ENCODE results near the gene HELZ2. TPM values are rescaled to one million over a fixed set of nuclear protein-coding genes. Genes with fewer than 3 reads are reported as not detected.

The HELZ2 gene
- 5.5 and 7.6 TPM in 2 replicates for polyA plus RNA-seq (2012; rRNA removed)
- polyA plus RNA-seq (2012; cell fraction: cytosol; rRNA removed): 1.8 and 3.5 TPM in 2 replicates
- 10.9 and 12.8 TPM in 2 replicates for polyA plus RNA-seq (2012; cell fraction: nucleus; rRNA removed)

GRCh38 chr20:63574156-63574828 lies at the start of gene HELZ2:
Gene HELZ2 (minus strand): TSS chr20:63574239. CDS start chr20:63572385, 1,854 bp downstream.
- CTCF ChIA-PET: interaction anchor here (0.7 to 1.3 kb wide), 2 partner anchors 201 to 265 kb away, joined by 3 to 4 read pairs; no protein-coding TSS in a partner anchor
- Histone ChIP-seq H3K4me3 (ENCODE audit: low read depth in 2 of 2, low read length in 1 of 2) (peak within 1 kb of the TSS; percentile 79 to 80), H2AFZ (ENCODE audit: low read depth) (peak within 1 kb of the TSS; percentile 84), H3F3A (replicated peaks; ENCODE audit: insufficient read depth) (no peaks in the 10 kb centered on the region), H3K27me3 (ENCODE audit: insufficient read depth) (no peaks in the 10 kb centered on the region), H3K9me3 (no peaks in the 10 kb centered on the region), H3K9me2 (no peaks in the 10 kb centered on the region), H3K9ac (peak within 1 kb of the TSS; percentile 73), H4K20me1 (ENCODE audit: insufficient read depth) (no peaks in the 10 kb centered on the region), H3K4me2 (peak within 1 kb of the TSS; percentile 95), H3K27ac (ENCODE audit: low read depth in 2 of 2, low read length in 1 of 2) (peak within 1 kb of the TSS in 1 of 2 experiments; percentile 71; a peak in 1 of 4 replicates), H3K36me3 (replicated peaks in 1 of 2; ENCODE audit: control insufficient read depth in 1 of 2, insufficient read depth in 2 of 2, low read length in 1 of 2) (peaks cover 0 to 6% of the 10 kb centered on the region in 2 experiments), H3K79me2 (ENCODE audit: insufficient read depth) (peaks cover 8% of the 10 kb centered on the region; the same call in 1 of the 2 replicates), H3K4me1 (ENCODE audit: control insufficient read depth in 1 of 2, insufficient read depth in 2 of 2, low read depth in 1 of 2, low read length in 1 of 2) (peaks cover 3 to 28% of the 10 kb centered on the region in 2 experiments; a peak in 2 of 4 replicates)
- peak; percentile 90 for DNase-seq
- TF ChIP-seq SIN3A (IDR thresholded peaks at IDR 0.05; ENCODE audit: borderline replicate concordance, low read depth, low read length): no peak
- 0 out of 2 replicates have a peak, but pooled peaks have one; percentile 27 for TF ChIP-seq GABPA (IDR thresholded peaks at IDR 0.05; ENCODE audit: low read depth)
- peak; percentile 52 for TF ChIP-seq POLR2AphosphoS5 (IDR thresholded peaks at IDR 0.05; ENCODE audit: low read depth, low read length)
- TF ChIP-seq YY1 (IDR thresholded peaks at IDR 0.05; ENCODE audit: low read depth): no peak
- peak; percentile 51 for TF ChIP-seq TAF1 (IDR thresholded peaks at IDR 0.05; ENCODE audit: borderline replicate concordance, low read depth, low read length)
- TF ChIP-seq EZH2phosphoT487 (IDR thresholded peaks at IDR 0.05; ENCODE audit: borderline replicate concordance, low read depth): no peak
- TF ChIP-seq NRF1 (IDR thresholded peaks at IDR 0.05; ENCODE audit: low read depth, low read length): 0 out of 2 replicates have a peak, but pooled peaks have one; percentile 4
- WGBS (ENCODE audit: low lambda C conversion rate): 15% methylated on average over 13 of the region's 40 CpGs
- POLR2A ChIA-PET: interaction anchor here (0.8 to 1.0 kb wide), 3 partner anchors 25 to 53 kb away, joined by 3 read pairs; partner anchors contain the start of gene GMEB2

- no peak overlapping the region for H3K9ac ChIP-seq
- no peaks in the 10 kb centered on the region for H4K20me1 ChIP-seq (ENCODE audit: insufficient read depth)
- no peak overlapping the region for H3K27ac ChIP-seq (ENCODE audit: low read depth in 2 of 2, low read length in 1 of 2)
- no peaks in the 10 kb centered on the region for H3K9me2 ChIP-seq
- DNase-seq: no peak
- no peak overlapping the region for H3K4me3 ChIP-seq (ENCODE audit: low read depth in 2 of 2, low read length in 1 of 2)
- ChIA-PET POLR2A (no interaction called here), CTCF (no interaction called here)
- H3K79me2 ChIP-seq (ENCODE audit: insufficient read depth): peaks cover 65% of the 10 kb centered on the region
- H2AFZ ChIP-seq (ENCODE audit: low read depth): no peak overlapping the region
- H3K4me2 ChIP-seq: no peak overlapping the region
- H3F3A ChIP-seq (replicated peaks; ENCODE audit: insufficient read depth): no peaks in the 10 kb centered on the region
- H3K36me3 ChIP-seq (replicated peaks in 1 of 2; ENCODE audit: control insufficient read depth in 1 of 2, insufficient read depth in 2 of 2, low read length in 1 of 2): peaks cover 0 to 12% of the 10 kb centered on the region in 2 experiments
- no peak for TF ChIP-seq NFIC (IDR thresholded peaks at IDR 0.05; ENCODE audit: borderline replicate concordance)
- 96% methylated on average over 14 of the region's 14 CpGs for WGBS (ENCODE audit: low lambda C conversion rate)
- no peaks in the 10 kb centered on the region for H3K9me3 ChIP-seq
- no peaks in the 10 kb centered on the region for H3K27me3 ChIP-seq (ENCODE audit: insufficient read depth)
- peaks cover 0 to 6% of the 10 kb centered on the region in 2 experiments; a peak in 2 of 4 replicates for H3K4me1 ChIP-seq (ENCODE audit: control insufficient read depth in 1 of 2, insufficient read depth in 2 of 2, low read depth in 1 of 2, low read length in 1 of 2)
Measured at GRCh38 chr20:63622732-63623131, 48.7 kb upstream of the HELZ2 start.

- H3K4me1 ChIP-seq (ENCODE audit: control insufficient read depth in 1 of 2, insufficient read depth in 2 of 2, low read depth in 1 of 2, low read length in 1 of 2): peaks cover 0 to 6% of the 10 kb centered on the region in 2 experiments; a peak in 1 of 4 replicates
- H2AFZ ChIP-seq (ENCODE audit: low read depth): no peak overlapping the region
- TF ChIP-seq NFIC (IDR thresholded peaks at IDR 0.05; ENCODE audit: borderline replicate concordance) (no peak), RXRA (IDR thresholded peaks at IDR 0.05; ENCODE audit: borderline replicate concordance, low read depth) (no peak), RFX5 (IDR thresholded peaks at IDR 0.05; ENCODE audit: low read length) (no peak), SMC3 (IDR thresholded peaks at IDR 0.05; ENCODE audit: low read depth, low read length) (no peak), RCOR1 (IDR thresholded peaks at IDR 0.05; ENCODE audit: low read length) (no peak), CHD2 (IDR thresholded peaks at IDR 0.05; ENCODE audit: low read length, partially characterized antibody) (no peak), FOXM1 (IDR thresholded peaks at IDR 0.05; ENCODE audit: low read depth) (no peak), JUND (IDR thresholded peaks at IDR 0.05) (no peak), RAD21 (IDR thresholded peaks at IDR 0.05; ENCODE audit: low read length) (no peak)
- no peaks in the 10 kb centered on the region for H3K9me2 ChIP-seq
- H3K27me3 ChIP-seq (ENCODE audit: insufficient read depth): no peaks in the 10 kb centered on the region
- peaks cover 60% of the 10 kb centered on the region for H3K79me2 ChIP-seq (ENCODE audit: insufficient read depth)
- H3K36me3 ChIP-seq (replicated peaks in 1 of 2; ENCODE audit: control insufficient read depth in 1 of 2, insufficient read depth in 2 of 2, low read length in 1 of 2): peaks cover 0 to 12% of the 10 kb centered on the region in 2 experiments
- ChIA-PET POLR2A (no interaction called here), CTCF (interaction anchor here (1.6 kb wide), 1 partner anchor 84 kb away, joined by 3 read pairs; no protein-coding TSS in a partner anchor)
- H4K20me1 ChIP-seq (ENCODE audit: insufficient read depth): no peaks in the 10 kb centered on the region
- no peak overlapping the region for H3K4me3 ChIP-seq (ENCODE audit: low read depth in 2 of 2, low read length in 1 of 2)
- H3K9ac ChIP-seq: no peak overlapping the region
- H3K27ac ChIP-seq (ENCODE audit: low read depth in 2 of 2, low read length in 1 of 2): no peak overlapping the region
- WGBS (ENCODE audit: low lambda C conversion rate): 99% methylated on average over 4 of the region's 4 CpGs
- H3K9me3 ChIP-seq: no peaks in the 10 kb centered on the region
- DNase-seq: no peak
- H3K4me2 ChIP-seq: no peak overlapping the region
- H3F3A ChIP-seq (replicated peaks; ENCODE audit: insufficient read depth): no peaks in the 10 kb centered on the region
Measured at GRCh38 chr20:63622096-63622495, 48.1 kb upstream of the HELZ2 start.

Measured in SK-N-SH (cell line).